Measurements from ENCODE around the gene PLEK2.

DNA sequence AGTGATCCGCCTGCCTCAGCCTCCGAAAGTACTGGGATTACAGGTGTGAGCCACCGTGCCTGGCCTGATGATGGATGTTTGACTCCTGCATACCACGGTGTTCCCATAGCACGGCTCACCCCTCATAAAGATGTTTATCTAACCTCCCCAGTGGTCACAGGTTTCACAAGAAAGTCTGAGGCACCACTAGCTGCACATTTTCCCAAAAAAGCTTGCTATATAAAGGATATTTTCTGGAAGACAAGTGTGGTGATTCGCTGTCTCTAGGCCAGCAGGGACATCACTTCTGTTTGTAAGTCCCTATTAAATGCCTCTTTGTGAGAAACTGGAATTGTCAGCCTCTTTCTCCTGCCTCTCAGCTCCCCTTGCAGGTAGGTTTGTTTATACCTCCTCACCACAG is 18.3 kb downstream of the PLEK2 start:
- no peak for TF ChIP-seq POLR2AphosphoS5 (IDR thresholded peaks at IDR 0.05; ENCODE audit: low read depth)
- no peak for TF ChIP-seq CTCF (conservative IDR thresholded peaks at IDR 0.05; ENCODE audit: low read depth in 2 of 2)
- TF ChIP-seq ZNF114 (CRISPR knock-in tag; IDR thresholded peaks at IDR 0.05): no peak
- TF ChIP-seq EZH2phosphoT487 (IDR thresholded peaks at IDR 0.05; ENCODE audit: unreplicated experiment): no peak
- no peak for TF ChIP-seq REST (IDR thresholded peaks at IDR 0.05; ENCODE audit: unreplicated experiment)
